Ecto neural progenitor cell (in vitro differentiated cells): ENCODE data around the gene FUS.
A peak's percentile ranks its signal among the peaks of the same experiment; 100 is the strongest.
"Not testable (repeated sequence)": the region's sequence is repeated elsewhere in the genome, so short reads cannot be mapped to it uniquely, and the experiment has no call there.

Source experiments
- DNase-seq: peaks from one replicate; pipeline ENCODE4 v3.0.0-alpha.2; 2018; ENCODE audit warnings: low spot score

FUS gene

DNA sequence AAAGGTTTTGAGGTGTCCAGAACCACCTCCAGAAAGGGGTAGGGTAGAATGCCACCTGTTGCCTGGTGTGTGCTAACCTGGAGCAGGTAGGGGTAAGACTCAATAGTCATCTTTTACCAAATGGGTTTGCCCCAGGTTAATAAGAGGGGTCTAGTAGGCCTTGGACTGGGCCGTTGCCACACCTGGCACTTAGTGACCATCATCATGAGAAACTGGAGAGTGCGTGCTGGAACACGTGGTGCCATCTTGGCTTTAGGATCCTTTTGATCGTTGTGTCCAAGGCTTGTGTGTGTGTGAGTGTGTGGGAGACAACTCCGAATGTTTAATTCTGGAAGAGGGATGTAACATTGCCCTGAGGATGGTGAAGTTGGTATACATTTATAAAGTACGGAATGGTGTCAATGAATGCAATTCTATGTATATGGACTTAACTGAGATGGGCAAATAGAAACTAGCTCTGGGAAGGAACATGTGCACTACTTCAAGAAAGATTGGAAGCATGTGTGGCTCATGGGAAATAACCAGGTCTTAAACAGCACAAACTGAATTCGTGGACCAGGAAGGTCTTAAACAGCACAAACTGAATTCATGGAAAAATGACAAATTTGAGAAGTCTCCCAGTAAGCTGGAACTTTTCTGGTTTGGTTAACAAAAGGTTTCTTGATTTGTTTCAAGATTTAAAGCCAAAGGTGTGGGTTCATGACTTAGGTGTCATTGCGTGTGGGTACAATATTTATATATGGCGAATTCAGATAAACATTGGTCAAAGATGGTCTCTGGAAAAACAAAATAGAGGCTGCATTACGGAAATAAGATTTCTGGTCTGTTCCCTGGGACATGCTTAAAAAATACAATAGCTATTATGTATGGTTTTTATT lies 7.2 kb downstream of the FUS start:
- DNase-seq = no peak

DNA sequence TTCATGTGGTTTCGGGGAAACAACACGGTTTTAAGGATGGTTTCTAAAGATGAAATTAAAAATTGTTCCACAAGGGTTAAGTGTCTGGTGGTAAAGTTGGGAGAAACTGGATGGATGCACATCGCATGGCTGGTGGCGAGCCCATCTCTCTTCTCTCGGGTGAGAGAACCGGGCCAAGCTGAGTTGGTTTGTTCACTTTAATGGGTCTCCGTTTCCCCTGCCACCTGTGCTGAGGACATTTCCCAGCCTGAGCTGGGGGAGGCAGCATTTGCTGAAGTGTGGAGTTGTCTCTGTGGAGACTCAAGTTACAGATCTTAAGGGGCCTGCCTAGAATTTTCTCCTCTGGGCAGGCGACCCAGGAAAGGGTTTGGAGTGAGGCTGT lies 7.9 kb downstream of the FUS start:
- DNase-seq = no peak

DNA sequence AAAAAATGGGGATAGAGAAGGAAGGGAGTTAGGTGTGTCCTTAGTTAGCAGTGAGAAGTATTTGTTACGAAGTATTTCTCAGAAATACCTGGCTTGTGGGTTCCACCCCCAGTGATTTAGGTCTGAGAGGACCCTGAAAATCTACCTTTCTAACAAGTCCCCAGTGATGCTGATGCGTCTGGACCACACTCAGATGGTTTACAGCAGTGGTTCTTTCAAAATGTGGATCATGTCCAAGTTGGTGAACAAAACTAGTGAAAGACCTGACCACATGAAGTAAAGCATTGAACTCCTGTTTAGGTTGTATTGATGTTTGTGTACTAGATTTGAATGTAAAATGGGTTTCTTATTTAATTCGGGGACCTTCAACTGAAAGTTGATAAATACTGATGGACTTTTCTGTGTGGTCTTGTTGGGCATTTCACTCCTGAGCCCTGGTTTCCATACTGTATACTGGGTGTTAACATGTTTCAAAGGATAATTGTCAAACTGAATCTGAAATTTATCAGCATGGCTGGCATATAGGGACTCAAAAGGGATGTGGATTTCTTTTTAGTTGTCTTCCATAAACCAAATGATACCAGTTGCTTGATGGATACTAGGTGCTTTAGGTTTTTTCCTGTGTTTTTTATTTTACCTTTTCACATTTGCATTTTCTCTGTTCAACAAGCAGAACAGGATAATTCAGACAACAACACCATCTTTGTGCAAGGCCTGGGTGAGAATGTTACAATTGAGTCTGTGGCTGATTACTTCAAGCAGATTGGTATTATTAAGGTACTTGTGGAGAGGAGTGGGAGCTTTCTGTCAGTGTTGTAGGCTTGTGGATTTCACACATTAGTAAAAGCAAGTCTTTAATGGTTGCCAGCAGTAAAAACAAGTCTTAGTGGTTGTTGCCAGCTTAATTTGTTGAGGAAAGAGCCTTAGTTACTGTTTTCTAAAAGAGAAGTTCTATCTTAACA lies 8.8 kb downstream of the FUS start:
- no peak for DNase-seq

DNA sequence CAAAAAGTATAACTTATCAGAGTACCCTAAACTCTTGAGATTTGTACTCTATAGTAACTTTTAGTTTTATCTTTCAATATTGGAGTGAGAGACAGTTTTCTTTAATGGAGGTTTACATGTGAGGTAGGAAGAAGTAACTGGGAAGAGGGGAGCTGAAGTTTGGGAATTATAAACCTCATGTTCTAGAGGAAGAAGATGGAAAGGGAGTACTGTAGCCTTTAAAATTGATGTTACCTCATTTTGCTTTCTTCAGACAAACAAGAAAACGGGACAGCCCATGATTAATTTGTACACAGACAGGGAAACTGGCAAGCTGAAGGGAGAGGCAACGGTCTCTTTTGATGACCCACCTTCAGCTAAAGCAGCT lies 9.5 kb downstream of the FUS start:
- no peak for DNase-seq

DNA sequence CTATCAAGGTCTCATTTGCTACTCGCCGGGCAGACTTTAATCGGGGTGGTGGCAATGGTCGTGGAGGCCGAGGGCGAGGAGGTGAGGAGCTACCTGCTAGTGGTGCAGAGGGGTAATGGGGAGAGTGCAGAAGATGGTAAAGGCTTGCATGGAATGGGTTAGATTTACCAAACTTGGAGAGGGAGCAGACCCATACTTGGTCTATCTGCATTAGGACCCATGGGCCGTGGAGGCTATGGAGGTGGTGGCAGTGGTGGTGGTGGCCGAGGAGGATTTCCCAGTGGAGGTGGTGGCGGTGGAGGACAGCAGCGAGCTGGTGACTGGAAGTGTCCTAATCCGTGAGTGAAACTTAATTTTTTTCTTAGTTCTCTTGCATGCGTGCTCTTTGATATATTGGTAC lies 10.1 kb downstream of the FUS start:
- DNase-seq = no peak

DNA sequence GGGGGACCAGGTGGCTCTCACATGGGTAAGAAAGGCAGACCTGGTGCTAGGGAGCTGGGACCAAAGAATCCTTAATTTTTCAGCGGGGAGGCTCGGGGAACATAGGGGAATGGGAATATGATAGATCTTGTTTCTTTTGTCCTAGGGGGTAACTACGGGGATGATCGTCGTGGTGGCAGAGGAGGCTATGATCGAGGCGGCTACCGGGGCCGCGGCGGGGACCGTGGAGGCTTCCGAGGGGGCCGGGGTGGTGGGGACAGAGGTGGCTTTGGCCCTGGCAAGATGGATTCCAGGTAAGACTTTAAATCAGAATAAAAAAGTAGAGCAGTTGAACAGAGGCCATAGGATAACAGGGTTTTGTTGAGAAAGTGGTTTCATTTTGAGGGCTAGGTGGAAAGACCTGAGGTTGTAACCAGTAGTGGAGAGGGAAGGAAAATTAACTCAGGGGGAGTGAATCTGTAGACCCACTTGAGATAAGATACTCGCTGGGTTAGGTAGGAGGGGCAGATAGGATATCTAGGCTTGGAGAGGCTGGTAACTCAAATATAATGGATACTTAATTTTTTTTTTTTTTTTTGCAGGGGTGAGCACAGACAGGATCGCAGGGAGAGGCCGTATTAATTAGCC lies 11.0 kb downstream of the FUS start:
- no peak for DNase-seq

DNA sequence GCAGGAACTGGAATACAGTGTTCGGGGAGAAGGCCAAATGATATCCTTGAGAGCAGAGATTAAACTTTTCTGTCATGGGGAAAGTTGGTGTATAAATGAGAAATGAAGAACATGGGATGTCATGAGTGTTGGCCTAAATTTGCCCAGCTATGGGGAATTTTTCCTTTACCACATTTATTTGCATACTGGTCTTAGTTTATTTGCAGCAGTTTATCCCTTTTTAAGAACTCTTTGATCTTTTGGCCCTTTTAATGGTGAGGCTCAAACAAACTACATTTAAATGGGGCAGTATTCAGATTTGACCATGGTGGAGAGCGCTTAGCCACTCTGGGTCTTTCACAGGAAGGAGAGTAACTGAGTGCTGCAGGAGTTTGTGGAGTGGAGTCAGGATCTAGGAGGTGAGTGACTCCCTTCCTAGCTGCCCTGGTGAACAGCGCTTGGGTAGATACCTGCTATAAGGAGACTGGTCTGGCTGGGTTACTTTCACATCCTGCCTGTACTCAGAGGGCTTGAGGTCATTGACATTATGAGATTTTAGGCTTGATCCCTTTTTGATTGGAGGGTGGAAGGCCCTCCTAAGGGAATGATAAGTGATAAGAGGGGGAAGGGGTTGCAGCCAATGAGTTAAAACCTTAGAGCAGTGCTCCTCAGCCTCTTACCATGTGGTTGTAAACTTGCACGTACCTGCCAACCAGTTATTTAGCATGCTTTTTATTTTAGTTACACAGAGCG lies 11.9 kb downstream of the FUS start:
- DNase-seq = no peak

DNA sequence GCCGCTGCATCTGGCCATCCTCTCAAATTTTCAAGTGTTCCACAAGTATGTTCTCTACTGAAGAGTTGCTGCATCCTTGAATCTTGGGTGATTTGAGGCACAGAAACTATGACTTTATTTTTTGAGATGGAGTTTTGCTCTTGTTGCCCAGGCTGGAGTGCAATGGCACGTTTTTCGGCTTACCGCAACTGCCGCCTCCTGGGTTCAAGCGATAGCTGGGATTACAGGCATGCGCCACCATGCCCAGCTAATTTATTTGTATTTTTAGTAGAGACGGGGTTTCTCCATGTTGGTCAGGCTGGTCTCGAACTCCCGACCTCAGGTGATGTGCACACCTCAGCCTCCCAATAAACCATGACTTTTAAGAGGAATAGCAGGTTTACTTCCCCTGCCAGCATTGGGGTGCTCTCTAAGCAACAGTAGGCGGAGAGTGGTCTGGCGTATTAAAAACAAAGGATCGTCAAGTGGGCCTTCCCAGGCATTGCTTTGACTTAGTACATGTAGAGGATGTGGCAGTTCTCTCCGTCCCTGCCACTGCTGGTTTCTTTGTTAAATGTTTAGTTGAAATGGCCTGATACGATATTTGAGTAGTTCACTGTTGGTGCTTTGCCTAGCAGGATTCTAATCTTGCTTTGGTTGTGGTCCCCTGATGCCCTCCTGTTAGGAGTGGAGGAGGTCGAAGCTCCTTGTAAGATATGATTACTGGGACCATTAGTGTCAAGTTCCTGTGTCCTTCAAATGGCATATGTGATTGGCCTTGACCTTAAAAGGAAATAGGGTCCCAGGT lies 13.1 kb downstream of the FUS start:
- DNase-seq = no peak

DNA sequence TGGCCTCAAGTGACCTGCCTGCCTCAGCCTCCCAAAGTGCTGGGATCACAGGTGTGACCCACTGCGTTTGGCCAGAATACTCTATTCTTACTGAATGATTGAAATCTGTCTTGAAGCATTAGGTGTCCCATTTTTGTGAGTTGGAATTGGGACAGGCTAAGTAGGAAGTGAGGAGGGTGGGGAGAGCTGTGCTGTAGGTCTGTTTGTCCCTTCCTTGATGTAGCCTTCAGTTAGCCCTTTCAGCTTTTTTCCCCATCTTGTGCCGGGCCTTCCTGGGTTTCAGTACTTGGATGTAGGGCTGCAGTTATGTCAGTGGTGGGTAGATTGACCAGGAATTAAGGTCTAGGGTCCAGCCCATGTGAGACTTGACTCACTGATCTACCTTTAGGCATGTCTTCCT lies 13.9 kb downstream of the FUS start:
- no peak for DNase-seq

DNA sequence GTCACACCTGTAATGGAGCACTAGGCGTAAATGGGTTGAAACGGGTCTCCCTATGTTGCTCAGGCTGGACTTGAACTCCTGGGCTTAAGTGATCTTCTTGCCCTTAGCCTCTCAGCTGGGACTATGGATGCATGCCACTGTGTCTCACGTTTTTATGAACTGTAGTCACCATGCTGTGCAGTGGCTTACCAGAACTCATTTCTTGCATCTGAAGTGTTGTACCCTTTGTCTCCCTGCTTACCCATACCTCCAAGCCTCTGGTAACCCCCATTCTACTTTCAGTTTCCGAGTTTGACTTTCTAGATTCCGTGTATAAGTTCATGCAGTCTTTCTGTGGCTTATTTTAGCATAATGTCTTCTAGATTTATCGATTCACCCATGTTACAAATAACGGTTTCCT lies 15.0 kb downstream of the FUS start:
- DNase-seq = no peak

DNA sequence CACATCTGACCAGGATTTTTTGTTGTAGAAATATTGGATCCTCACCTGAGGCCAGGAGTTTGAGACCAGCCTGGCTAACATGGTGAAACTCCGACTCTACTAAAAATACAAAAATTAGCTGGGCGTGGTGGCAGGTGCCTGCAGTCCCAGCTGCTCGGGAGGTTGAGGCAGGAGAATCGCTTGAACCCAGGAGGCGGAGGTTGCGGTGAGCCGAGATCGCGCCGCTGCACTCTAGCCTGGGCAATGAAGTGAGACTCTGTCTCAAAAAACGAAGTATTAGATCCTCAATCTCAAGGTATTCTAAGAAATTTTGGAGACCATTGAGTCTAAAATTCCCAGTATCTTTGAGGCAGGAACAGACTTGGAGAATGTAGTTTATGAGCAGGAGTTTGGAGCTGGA lies 15.9 kb downstream of the FUS start:
- not testable (repeated sequence) for DNase-seq

DNA sequence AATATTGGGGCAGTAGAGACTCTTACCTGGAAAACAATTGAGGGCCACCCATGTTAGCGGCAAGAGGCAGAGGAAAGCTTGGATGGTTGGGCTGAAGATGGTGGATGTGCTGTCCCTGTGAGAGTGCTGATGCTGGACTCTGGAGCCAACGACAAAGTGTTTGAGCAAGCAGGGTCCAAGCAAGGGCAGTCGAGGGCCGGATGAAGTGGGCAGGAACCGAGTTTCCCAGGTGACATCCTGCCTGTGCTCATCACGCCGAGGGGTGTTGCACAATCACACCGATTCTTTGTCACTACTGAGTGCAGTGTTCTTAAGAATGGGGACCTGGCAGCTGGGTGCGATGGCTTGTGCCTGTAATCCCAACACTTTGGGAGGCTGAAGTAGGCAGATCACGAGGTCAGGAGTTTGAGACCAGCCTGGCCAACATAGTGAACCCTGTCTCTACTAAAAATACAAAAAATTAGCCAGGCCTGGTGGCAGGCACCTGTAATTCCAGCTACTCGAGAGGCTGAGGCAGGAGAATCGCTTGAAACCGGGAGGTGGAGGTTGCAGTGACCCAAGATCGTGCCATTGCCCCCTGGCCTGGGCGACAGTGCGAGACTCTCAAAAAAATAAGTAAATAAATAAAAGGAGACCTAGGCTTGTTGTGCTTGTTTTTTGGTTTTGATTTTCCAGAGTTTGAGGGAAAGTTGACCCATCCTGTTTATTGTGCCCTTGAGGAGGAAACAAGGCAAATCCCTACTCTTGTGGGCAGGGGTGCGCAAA lies 16.6 kb downstream of the FUS start:
- no peak for DNase-seq

DNA sequence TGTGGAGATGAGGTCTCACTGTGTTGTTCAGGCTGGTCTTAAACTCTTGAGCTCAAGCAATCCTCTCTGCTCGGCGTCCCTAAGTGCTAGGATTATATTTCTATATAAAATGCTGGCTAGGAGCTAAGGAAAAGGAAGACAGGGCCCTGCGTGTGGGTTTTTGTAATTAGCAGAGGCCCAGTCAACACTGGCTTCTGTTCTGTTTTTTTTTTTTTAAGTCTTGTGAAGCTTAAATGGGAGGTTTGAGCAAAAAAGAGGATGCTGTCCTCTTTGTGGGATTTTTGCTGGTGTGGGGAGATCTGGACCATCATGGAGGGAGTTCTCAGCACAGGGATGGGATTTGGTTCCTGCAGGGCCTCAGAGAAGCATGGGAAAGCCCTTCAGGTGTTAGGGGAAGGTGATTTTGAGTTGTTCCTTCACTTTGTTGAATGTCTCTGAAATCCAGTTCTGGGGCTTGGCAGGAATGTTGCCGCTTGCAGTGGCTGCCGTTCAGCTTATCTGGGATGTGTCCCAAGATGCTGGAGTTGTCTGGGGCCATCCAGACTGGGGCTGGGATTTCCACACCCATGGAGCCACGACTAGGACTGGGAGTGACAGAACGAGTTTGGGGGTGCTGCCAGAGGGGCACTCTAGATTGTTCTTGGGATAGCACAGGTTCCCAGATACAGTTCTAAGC lies 18.4 kb downstream of the FUS start:
- DNase-seq = no peak

DNA sequence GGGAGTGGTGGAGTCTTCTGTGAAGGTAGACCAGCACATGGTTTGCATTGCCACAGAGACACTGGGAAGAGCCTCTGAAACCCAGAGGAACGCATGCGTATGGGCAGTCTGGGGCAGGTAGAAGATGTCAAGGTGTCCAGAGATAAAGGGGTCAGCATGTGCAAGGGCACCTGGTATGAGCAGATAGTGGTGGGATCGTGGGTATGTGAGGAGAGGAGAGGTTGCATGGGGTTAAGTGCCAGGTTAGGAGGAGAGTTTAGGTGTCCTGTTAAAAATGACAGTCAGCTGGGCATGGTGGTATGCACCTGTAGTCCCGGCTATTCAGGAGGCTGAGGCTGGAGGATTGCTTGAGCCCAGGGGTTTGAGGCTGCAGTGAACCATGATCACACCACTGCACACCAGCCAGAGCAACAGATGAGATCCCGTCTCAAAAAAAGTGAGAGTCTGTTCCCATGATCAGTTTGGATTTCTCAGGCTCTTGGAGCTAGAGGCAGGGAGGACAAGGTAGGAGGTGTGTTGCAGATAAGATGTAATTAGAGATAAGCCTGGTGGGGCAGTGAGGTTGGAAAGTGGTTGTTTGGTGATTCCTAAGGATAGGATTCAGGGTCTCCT lies 19.6 kb downstream of the FUS start:
- DNase-seq = no peak

DNA sequence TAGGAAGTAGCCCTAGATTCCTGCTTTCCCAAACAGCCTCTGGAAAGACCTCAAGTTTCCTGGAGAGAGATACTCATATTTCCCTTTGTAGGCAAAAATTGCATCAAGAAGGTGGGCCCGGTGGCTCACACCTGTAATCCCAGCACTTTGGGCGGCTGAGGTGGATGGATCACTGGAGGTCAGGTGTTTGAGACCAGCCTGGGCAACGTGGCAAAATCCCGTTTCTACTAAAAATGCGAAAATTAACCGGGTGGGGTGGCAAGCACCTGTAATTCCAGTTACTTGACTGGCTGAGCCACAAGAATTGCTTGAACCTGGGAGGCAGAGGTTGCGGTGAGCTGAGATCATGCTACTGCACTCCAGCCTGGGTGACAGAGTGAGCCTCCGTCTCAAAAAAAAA lies 20.2 kb downstream of the FUS start:
- DNase-seq = not testable (repeated sequence)

DNA sequence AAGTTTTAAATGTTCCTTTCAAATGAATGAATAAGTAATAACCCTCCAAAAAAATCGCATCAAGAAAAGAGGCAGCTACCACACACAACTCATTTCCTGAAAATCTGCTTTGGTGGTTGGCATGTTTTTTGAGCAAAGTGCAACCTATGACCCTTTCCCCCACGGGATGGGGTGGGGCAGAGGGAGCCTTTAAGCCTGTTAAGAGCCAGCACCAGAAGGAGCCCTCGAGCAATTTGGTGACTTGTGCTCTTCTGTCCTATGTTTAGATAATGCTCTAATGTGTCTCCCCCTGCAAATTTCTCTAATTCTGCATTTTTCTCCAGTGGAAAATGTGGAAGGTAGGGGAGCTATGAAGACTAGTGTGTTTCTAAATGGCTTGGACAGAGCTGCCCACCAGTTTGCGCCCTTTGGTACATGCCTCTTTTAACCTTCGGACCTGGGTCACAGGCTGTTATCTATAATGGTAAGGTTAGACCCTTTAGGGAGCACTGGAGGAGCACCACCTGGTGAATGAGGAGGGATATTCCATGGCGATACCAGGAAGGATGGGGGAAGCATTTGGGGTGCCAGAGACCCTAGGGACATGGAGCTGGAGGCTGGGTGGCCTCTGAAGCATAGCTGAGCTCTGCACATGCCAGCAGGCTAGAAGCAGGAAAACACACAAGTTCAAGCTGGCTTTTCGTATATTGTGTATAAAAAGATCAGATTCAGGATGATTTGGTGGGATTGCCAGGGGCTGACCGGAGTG lies 21.1 kb downstream of the FUS start:
- no peak for DNase-seq

DNA sequence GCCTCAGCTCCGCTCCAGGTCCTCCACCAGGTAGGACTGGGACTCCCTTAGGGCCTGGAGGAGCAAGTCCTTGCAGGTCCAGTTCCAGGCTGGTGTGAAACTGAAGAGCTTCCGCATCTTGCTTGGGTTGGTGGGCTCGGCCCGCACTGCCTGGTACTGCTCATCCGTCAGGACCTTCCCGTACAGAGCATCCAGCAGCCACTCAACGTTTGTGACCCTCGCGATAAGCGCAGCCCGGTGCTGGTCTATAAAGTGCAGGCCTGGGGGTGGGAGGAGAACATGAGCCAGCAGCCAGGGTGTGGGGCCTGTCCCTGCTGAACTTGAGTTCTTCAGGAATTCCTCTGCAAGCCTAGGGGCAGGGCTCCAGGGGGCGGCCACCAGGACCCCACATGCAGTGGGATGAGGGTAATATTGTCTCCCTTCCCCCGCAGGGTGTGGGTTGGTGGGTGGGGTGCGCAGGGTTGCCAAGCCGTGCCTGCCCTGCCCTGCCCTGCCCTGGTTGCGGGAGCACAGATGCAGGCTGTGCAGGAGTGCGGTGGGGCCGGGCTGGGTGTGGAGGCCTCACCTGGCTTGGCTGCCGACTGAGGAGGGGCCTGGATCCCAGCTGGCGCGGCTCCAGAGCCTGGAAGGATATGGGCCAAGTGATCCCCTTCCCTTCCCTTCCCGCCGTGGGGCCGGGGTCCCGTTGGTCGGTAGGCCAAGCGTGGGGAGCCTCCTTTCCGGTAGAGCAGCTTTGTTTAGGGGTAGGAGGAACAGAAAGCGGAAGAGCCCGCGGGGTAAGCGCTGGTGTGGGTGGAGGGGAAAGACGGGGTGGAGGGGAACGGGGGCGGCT lies 21.9 kb downstream of the FUS start:
- peak; percentile 58 for DNase-seq
